ENCODE results near the gene ALKBH1.

DNA sequence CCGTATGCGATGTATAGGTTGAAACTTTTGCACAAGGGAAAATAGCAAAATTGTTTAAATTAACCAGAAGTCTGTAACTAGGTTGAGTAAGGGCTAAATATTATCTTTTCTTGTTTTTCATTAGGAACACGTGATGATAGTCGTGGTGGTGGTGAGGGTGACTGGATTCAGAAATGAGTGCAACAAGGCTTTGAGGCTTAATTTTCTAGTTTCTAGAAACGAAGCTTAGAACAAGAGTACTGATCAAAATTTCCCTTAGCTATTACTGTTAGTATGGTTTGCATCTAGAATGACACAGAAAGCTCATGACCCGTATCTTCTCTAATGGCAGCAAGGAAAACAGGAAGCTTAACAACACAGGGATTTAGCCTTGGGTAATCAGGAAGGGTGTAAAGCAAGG, 7.1 kb upstream of the ALKBH1 start:
- TF ChIP-seq, protein P1, sequence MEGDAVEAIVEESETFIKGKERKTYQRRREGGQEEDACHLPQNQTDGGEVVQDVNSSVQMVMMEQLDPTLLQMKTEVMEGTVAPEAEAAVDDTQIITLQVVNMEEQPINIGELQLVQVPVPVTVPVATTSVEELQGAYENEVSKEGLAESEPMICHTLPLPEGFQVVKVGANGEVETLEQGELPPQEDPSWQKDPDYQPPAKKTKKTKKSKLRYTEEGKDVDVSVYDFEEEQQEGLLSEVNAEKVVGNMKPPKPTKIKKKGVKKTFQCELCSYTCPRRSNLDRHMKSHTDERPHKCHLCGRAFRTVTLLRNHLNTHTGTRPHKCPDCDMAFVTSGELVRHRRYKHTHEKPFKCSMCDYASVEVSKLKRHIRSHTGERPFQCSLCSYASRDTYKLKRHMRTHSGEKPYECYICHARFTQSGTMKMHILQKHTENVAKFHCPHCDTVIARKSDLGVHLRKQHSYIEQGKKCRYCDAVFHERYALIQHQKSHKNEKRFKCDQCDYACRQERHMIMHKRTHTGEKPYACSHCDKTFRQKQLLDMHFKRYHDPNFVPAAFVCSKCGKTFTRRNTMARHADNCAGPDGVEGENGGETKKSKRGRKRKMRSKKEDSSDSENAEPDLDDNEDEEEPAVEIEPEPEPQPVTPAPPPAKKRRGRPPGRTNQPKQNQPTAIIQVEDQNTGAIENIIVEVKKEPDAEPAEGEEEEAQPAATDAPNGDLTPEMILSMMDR (IDR thresholded peaks at IDR 0.05; ENCODE audit: borderline replicate concordance, extremely low read depth, low read length, poor library complexity, severe bottlenecking) = no peak
- no peak for TF ChIP-seq EZH2 (IDR thresholded peaks at IDR 0.05; ENCODE audit: borderline replicate concordance, low read depth, low read length, severe bottlenecking)

All from DND-41 (cell line).